Mesenchymal stem cell (in vitro differentiated cells and primary cell): ENCODE measurements around the gene ZNF547.
"Not testable (repeated sequence)": the region's sequence is repeated elsewhere in the genome, so short reads cannot be mapped to it uniquely, and the experiment has no call there.

ENCODE experiments used
- DNase-seq: peaks from one replicate; pipeline ENCODE4 v3.0.0-alpha.2; 2013
- H2AFZ ChIP-seq: one replicate; pipeline ENCODE4 v1.6.1; 2013; ENCODE audit warnings: low read depth, mild to moderate bottlenecking, control low read depth, inconsistent platforms, low read length, moderate library complexity
- H2AK5ac ChIP-seq: 2 replicates; pipeline ENCODE4 v1.6.1; 2013; ENCODE audit warnings: low read length, moderate library complexity, mild to moderate bottlenecking, inconsistent platforms; ENCODE audit not compliant: severe bottlenecking
- H2BK120ac ChIP-seq: one replicate; pipeline ENCODE4 v1.6.1; 2013; ENCODE audit warnings: low read depth, mild to moderate bottlenecking, inconsistent platforms, low read length, moderate library complexity
- H2BK12ac ChIP-seq, 2 experiments: one replicate each; pipeline ENCODE4 v1.6.1; 2013; ENCODE audit warnings: inconsistent platforms in 2 of 2, low read length in 2 of 2, mild to moderate bottlenecking in 2 of 2, moderate library complexity in 2 of 2, control low read depth in 1 of 2
- H2BK15ac ChIP-seq: one replicate; pipeline ENCODE4 v1.6.1; 2013; ENCODE audit warnings: mild to moderate bottlenecking, low read depth, inconsistent platforms; ENCODE audit not compliant: poor library complexity, severe bottlenecking
- H2BK5ac ChIP-seq: 2 replicates; pipeline ENCODE4 v1.6.1; 2013; ENCODE audit warnings: low read depth, mild to moderate bottlenecking, low read length, control low read depth, inconsistent platforms; ENCODE audit not compliant: poor library complexity, severe bottlenecking
- H3K14ac ChIP-seq, 2 experiments: one replicate each; pipeline ENCODE4 v1.6.1; 2013; ENCODE audit warnings: inconsistent platforms in 2 of 2, low read length in 2 of 2, control low read depth in 1 of 2, mild to moderate bottlenecking in 1 of 2, moderate library complexity in 1 of 2
- H3K18ac ChIP-seq, 2 experiments: one replicate each; pipeline ENCODE4 v1.6.1; 2013; ENCODE audit warnings: inconsistent platforms in 2 of 2, low read length in 2 of 2, control low read depth in 1 of 2, low read depth in 1 of 2, mild to moderate bottlenecking in 1 of 2
- H3K23ac ChIP-seq, 2 experiments: one replicate each; pipeline ENCODE4 v1.6.1; 2013; ENCODE audit warnings: inconsistent platforms in 2 of 2, low read length in 2 of 2, mild to moderate bottlenecking in 2 of 2, moderate library complexity in 2 of 2, control low read depth in 1 of 2
- H3K27ac ChIP-seq: 2 replicates; pipeline ENCODE4 v1.5.1; 2013; ENCODE audit warnings: mild to moderate bottlenecking, moderate library complexity, low read length, control low read depth, inconsistent platforms; ENCODE audit not compliant: poor library complexity, severe bottlenecking
- H3K27me3 ChIP-seq, 2 experiments: 2 replicates each; pipeline versions ENCODE4 v1.6.1 to v1.7.0; 2013; ENCODE audit warnings: low read length in 2 of 2, mild to moderate bottlenecking in 2 of 2, moderate library complexity in 2 of 2, control low read depth in 1 of 2, inconsistent platforms in 1 of 2; ENCODE audit not compliant: control insufficient read depth in 1 of 2, insufficient read depth in 1 of 2
- H3K36me3 ChIP-seq, 2 experiments: 2 replicates each; pipeline versions ENCODE4 v1.6.1 to v1.7.0; 2013; ENCODE audit warnings: low read length in 2 of 2, control low read depth in 1 of 2, inconsistent platforms in 1 of 2, low read depth in 1 of 2, mild to moderate bottlenecking in 1 of 2; ENCODE audit not compliant: insufficient read depth in 2 of 2, control insufficient read depth in 1 of 2
- H3K4ac ChIP-seq, 2 experiments: one replicate each; pipeline ENCODE4 v1.6.1; 2013; ENCODE audit warnings: inconsistent platforms in 2 of 2, low read length in 2 of 2, mild to moderate bottlenecking in 2 of 2, moderate library complexity in 2 of 2, control low read depth in 1 of 2, low read depth in 1 of 2
- H3K4me1 ChIP-seq: 2 replicates; pipeline ENCODE4 v1.6.1; 2013; ENCODE audit warnings: low read depth, low read length, control low read depth; ENCODE audit not compliant: control insufficient read depth, insufficient read depth
- H3K4me2 ChIP-seq: 2 replicates; pipeline ENCODE4 v1.6.1; 2013; ENCODE audit warnings: low read length, mild to moderate bottlenecking, inconsistent platforms; ENCODE audit not compliant: poor library complexity, severe bottlenecking
- H3K4me3 ChIP-seq, 2 experiments: 2 replicates each; pipeline versions ENCODE4 v1.5.1 to v1.7.0; 2013; ENCODE audit warnings: low read length in 2 of 2, mild to moderate bottlenecking in 2 of 2, control low read depth in 1 of 2, low read depth in 1 of 2; ENCODE audit not compliant: insufficient read depth in 1 of 2
- H3K79me1 ChIP-seq: replicated peaks from 2 replicates; pipeline ENCODE4 v1.6.1; 2013; ENCODE audit warnings: mild to moderate bottlenecking, control low read depth, low read length, inconsistent platforms; ENCODE audit not compliant: poor library complexity, severe bottlenecking
- H3K9ac ChIP-seq: 2 replicates; pipeline ENCODE4 v1.7.0; 2013; ENCODE audit warnings: mild to moderate bottlenecking, low read length, moderate library complexity
- H3K9me3 ChIP-seq: 2 replicates; pipeline ENCODE4 v1.7.0; 2013; ENCODE audit warnings: mild to moderate bottlenecking, low read length; ENCODE audit not compliant: control insufficient read depth
- H4K8ac ChIP-seq: one replicate; pipeline ENCODE4 v1.6.1; 2013; ENCODE audit warnings: inconsistent platforms, mild to moderate bottlenecking, low read length, moderate library complexity
- H4K91ac ChIP-seq: one replicate; pipeline ENCODE4 v1.6.1; 2013; ENCODE audit warnings: mild to moderate bottlenecking, low read length, inconsistent platforms
- WGBS: methylation state at CpG from one replicate; pipeline ENCODE4 v1.1.7; 2013; ENCODE audit warnings: mixed read lengths; 5-methylcytosine and 5-hydroxymethylcytosine counted together

The ZNF547 gene

DNA sequence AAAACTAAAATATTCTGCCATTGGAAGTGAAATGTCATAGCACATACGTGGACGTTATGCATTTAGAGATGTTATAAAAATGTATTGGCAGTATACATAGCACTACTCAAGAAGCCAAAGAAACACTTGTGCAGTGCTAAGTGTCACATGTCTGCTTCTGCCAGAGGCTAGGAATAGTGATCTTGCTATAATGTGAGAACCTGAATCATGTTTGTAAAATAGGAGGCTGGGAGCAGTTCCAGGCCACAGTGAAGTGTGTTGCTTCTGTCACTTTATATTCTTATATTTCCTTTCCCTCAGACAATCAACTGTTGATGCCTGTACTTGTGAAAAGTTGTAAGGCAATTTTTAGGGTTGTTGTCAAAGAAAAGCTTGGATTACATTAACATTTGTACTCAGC, 3.4 kb downstream of the ZNF547 start:
- H3K23ac ChIP-seq: no peak overlapping the region
- 100% methylated on average over 2 of the region's 2 CpGs for WGBS

DNA sequence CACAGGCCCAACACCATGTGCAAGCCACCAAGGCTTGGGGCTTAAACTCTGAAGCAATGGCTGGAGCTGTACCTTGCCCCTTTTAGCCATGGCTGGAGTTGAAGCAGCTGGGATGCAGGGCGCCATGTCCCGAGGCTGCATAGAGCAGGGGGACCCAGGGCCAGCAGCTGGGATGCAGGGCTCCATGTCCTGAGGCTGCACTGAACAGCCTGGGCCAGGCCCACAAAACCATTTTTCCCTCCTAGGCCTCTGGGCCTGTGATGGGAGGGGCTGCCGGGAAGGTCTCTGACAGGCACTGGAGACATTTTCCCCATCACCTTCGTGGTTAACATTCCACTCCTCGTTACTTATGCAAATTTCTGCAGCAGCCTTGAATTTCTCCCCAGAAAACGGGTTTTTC, 10.8 kb downstream of the ZNF547 start:
- Histone ChIP-seq H3K23ac (no peak overlapping the region), H3K9me3 (peaks cover 57% of the 10 kb centered on the region), H4K91ac (no peak overlapping the region), H3K9ac (no peak overlapping the region), H3K4me1 (no peaks in the 10 kb centered on the region), H2BK12ac (no peak overlapping the region), H4K8ac (no peak overlapping the region), H2AFZ (no peak overlapping the region), H3K27ac (no peak overlapping the region), H3K27me3 (no peaks in the 10 kb centered on the region), H2AK5ac (no peak overlapping the region), H2BK120ac (no peak overlapping the region), H2BK15ac (no peak overlapping the region), H3K4ac (no peak overlapping the region), H2BK5ac (no peak overlapping the region), H3K79me1 (peaks cover 4% of the 10 kb centered on the region), H3K14ac (no peak overlapping the region), H3K18ac (no peak overlapping the region), H3K36me3 (peaks cover 64 to 79% of the 10 kb centered on the region in 2 experiments), H3K4me3 (no peak overlapping the region), H3K4me2 (no peak overlapping the region)
- no peak for DNase-seq
- 93% methylated on average over 6 of the region's 6 CpGs for WGBS

More for the DNA sequence above, 3.4 kb downstream of the ZNF547 start:
- Histone ChIP-seq H3K4me2 (no peak overlapping the region), H3K4me3 (no peak overlapping the region), H3K79me1 (peaks cover 27% of the 10 kb centered on the region), H3K18ac (no peak overlapping the region), H3K9ac (no peak overlapping the region), H2BK15ac (no peak overlapping the region), H3K27me3 (no peaks in the 10 kb centered on the region), H2AFZ (no peak overlapping the region), H2BK120ac (no peak overlapping the region), H4K8ac (no peak overlapping the region), H3K4ac (no peak overlapping the region), H3K36me3 (peaks cover 14 to 22% of the 10 kb centered on the region in 2 experiments), H3K27ac (no peak overlapping the region), H3K14ac (no peak overlapping the region), H2AK5ac (no peak overlapping the region), H4K91ac (no peak overlapping the region), H3K4me1 (peaks cover 4% of the 10 kb centered on the region), H2BK12ac (no peak overlapping the region), H3K9me3 (no peaks in the 10 kb centered on the region), H2BK5ac (no peak overlapping the region)
- DNase-seq: no peak

- H3K9me3 ChIP-seq: peaks cover 61% of the 10 kb centered on the region
- not testable (repeated sequence) for H3K14ac ChIP-seq, H4K91ac ChIP-seq, H2BK15ac ChIP-seq, H3K4me3 ChIP-seq, DNase-seq, H3K27ac ChIP-seq, H2AK5ac ChIP-seq, H3K27me3 ChIP-seq, H3K4me2 ChIP-seq, H3K9ac ChIP-seq, H2AFZ ChIP-seq, H3K18ac ChIP-seq, H3K4me1 ChIP-seq, H2BK5ac ChIP-seq, H3K79me1 ChIP-seq, H3K23ac ChIP-seq, H2BK12ac ChIP-seq, H2BK120ac ChIP-seq, H4K8ac ChIP-seq, H3K4ac ChIP-seq
- 92% methylated on average over 2 of the region's 2 CpGs for WGBS
- peaks cover 64 to 79% of the 10 kb centered on the region in 2 experiments for H3K36me3 ChIP-seq
Observed at GRCh38 chr19:57374647-57375046, 11.3 kb downstream of the ZNF547 start.

DNA sequence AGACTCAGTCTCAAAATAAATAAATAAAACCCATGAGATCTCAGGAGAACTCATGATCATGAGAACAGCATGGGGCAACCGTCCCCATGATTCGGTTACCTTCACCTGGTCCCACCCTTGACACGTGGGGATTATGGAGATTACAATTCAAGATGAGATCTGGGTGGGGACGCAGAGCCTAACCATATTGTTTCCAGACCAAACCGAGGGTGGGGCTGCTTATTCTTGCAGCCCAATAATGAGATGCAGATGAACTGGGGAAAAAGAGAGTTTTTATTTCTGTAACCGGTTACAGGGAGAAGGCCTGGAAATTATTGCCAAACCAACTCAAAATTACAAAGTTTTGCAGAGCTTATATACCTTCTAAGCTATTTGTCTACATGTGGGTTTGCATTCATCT, 12.8 kb downstream of the ZNF547 start:
- H3K4me2 ChIP-seq: no peak overlapping the region
- no peak for DNase-seq
- H3K4ac ChIP-seq: no peak overlapping the region
- H4K8ac ChIP-seq: no peak overlapping the region
- no peak overlapping the region for H3K23ac ChIP-seq
- H3K36me3 ChIP-seq: peaks cover 56 to 74% of the 10 kb centered on the region in 2 experiments
- H3K18ac ChIP-seq: no peak overlapping the region
- H3K27ac ChIP-seq: no peak overlapping the region
- WGBS: 100% methylated on average over 4 of the region's 6 CpGs
- H2AFZ ChIP-seq: no peak overlapping the region
- H3K9ac ChIP-seq: no peak overlapping the region
- H2BK5ac ChIP-seq: no peak overlapping the region
- H2BK120ac ChIP-seq: no peak overlapping the region
- H3K9me3 ChIP-seq: peaks cover 63% of the 10 kb centered on the region
- no peak overlapping the region for H3K4me3 ChIP-seq
- no peak overlapping the region for H2AK5ac ChIP-seq
- no peak overlapping the region for H2BK15ac ChIP-seq
- no peak overlapping the region for H4K91ac ChIP-seq
- peaks cover 2% of the 10 kb centered on the region for H3K79me1 ChIP-seq
- H3K4me1 ChIP-seq: no peaks in the 10 kb centered on the region
- H3K27me3 ChIP-seq: no peaks in the 10 kb centered on the region
- H2BK12ac ChIP-seq: no peak overlapping the region
- H3K14ac ChIP-seq: no peak overlapping the region
